Erythroblast (primary cell): ENCODE data around the gene CRISP2.

Experiments
- GATA1 ChIP-seq: IDR thresholded peaks from 2 replicates; pipeline ENCODE4 v1.6.1; 2011; ENCODE audit warnings: low read depth, mild to moderate bottlenecking, control low read depth, low read length, moderate library complexity
- POLR2A ChIP-seq: IDR thresholded peaks from 2 replicates; pipeline ENCODE4 v1.6.1; 2011; ENCODE audit warnings: mild to moderate bottlenecking, low read length

DNA sequence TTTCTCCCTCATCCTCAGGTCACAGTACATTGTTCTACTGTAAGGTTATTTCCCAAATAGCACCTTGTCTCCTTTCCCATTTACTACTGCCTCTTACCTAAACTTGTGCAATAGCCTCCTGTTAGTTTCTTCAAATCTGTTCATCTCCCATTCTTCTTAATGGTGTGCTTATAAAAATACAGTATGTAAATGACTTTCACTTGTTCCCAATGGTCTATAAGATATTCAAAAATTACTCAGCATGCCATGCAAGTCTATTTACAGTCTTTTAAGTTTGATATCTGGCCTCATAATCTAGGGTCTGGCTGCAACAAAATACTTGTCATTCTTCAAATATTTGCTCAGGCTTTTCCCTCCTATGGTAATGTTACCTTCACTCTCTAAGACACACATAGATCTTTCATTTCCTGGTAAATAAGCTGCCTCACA is 45.2 kb downstream of the CRISP2 start:
- TF ChIP-seq POLR2A (no peak), GATA1 (no peak)
